Effector memory CD8-positive, alpha-beta T cell (primary cell): ENCODE results near the gene TAS2R19.
A peak's percentile ranks its signal among the peaks of the same experiment; 100 is the strongest.
"Not testable (repeated sequence)": the region's sequence is repeated elsewhere in the genome, so short reads cannot be mapped to it uniquely, and the experiment has no call there.

ENCODE experiments used
- ATAC-seq: fragments of 150-1000 bp; cut with Tn5 transposase; replicated peaks from 2 replicates; pipeline ENCODE4 v1.10.0; 2021; ENCODE audit warnings: mild to moderate bottlenecking, moderate library complexity
- DNase-seq, 3 experiments: peaks; one replicate each; pipeline ENCODE4 v3.0.0; 2021
- H3K27ac Mint-ChIP-seq, 2 donors: one replicate each; pipeline ENCODE4 v1.8.0; 2022; ENCODE audit warnings: mild to moderate bottlenecking in 2 of 2, mixed read lengths in 2 of 2, moderate library complexity in 2 of 2
- H3K27me3 Mint-ChIP-seq, 2 donors: one replicate each; pipeline ENCODE4 v1.8.0; 2022; ENCODE audit warnings: mixed read lengths in 2 of 2
- H3K36me3 Mint-ChIP-seq: one replicate; pipeline ENCODE4 v1.8.0; 2022; ENCODE audit warnings: mild to moderate bottlenecking, moderate library complexity, mixed read lengths; ENCODE audit not compliant: insufficient read depth
- H3K4me1 Mint-ChIP-seq, 2 donors: one replicate each; pipeline ENCODE4 v1.8.0; 2022; ENCODE audit warnings: low read depth in 2 of 2, mixed read lengths in 2 of 2
- H3K4me3 Mint-ChIP-seq, 2 donors: one replicate each; pipeline ENCODE4 v1.8.0; 2022; ENCODE audit warnings: mild to moderate bottlenecking in 2 of 2, mixed read lengths in 2 of 2, moderate library complexity in 2 of 2
- H3K9me3 Mint-ChIP-seq, 2 donors: one replicate each; pipeline ENCODE4 v1.8.0; 2022; ENCODE audit warnings: mixed read lengths in 2 of 2
- total RNA-seq, 9 experiments: gene quantifications; one replicate each; lab custom pipeline; 2026; lab: John Stamatoyannopoulos, UW

TAS2R19 gene
- 0.52 to 7.4 (median 1.1) reads per million in 9 experiments for total RNA-seq

DNA sequence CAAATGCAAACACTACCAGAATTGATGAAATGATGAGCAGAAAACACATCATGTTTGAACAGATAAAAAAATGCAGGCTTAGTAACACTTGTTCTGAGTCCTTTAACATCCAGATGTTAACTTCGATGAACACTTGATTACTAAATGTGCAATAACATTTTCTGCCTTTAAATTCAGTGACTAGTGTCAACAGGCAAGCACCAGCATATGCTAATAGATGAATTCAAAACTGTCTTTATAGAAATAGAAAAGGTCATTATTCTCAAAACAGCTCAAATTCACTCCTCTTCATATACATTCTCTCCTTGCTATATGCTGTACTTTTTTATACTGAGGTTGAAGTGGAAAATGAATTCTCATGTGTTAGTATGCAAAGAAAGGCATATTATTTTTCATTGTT lies at the start of gene TAS2R19:
Gene TAS2R19 (minus strand): TSS at position 101 of the 400 bp plus-strand sequence. CDS start 49 bp downstream, at position 52.
- peaks cover 0 to 8% of the 10 kb centered on the region in 2 donors for H3K4me1 Mint-ChIP-seq
- H3K27me3 Mint-ChIP-seq: no peaks in the 10 kb centered on the region
- no peaks in the 10 kb centered on the region for H3K9me3 Mint-ChIP-seq
- DNase-seq (no peak), ATAC-seq (no peak)
- H3K27ac Mint-ChIP-seq: no peak within 1 kb of the TSS
- H3K4me3 Mint-ChIP-seq: no peak within 1 kb of the TSS
- peaks cover 1% of the 10 kb centered on the region for H3K36me3 Mint-ChIP-seq

DNA sequence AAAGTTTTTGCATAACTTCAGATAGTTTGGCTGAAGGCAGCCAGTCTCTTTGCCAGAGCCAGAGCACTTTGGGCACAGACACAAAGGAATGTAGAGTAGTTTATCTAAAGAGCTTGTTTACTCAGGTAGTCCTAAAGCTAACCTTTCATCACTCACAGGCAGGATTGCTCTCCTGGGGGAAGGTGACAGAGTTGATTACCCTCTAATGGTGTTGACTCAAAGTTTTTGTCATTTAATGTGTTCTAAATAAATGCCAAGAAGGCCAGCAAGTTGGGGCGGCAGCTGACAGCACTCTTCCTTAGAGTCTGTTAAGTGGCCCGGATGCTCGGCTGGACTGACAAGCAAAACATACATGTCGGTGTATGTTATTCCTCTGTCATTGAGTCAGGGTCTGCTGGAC lies 49.0 kb upstream of the TAS2R19 start:
- Mint-ChIP-seq H3K4me1 (peaks cover 11 to 20% of the 10 kb centered on the region in 2 donors), H3K36me3 (no peaks in the 10 kb centered on the region), H3K4me3 (no peak overlapping the region), H3K9me3 (no peaks in the 10 kb centered on the region), H3K27me3 (no peaks in the 10 kb centered on the region), H3K27ac (no peak overlapping the region)
- ATAC-seq (no peak), DNase-seq (no peak)

- DNase-seq (no peak), ATAC-seq (no peak)
- peaks cover 11 to 16% of the 10 kb centered on the region in 2 donors for H3K4me1 Mint-ChIP-seq
- H3K27me3 Mint-ChIP-seq: no peaks in the 10 kb centered on the region
- no peak overlapping the region for H3K27ac Mint-ChIP-seq
- H3K4me3 Mint-ChIP-seq: no peak overlapping the region
- no peaks in the 10 kb centered on the region for H3K9me3 Mint-ChIP-seq
- H3K36me3 Mint-ChIP-seq: no peaks in the 10 kb centered on the region
Measured at GRCh38 chr12:11070999-11071398, 48.6 kb upstream of the TAS2R19 start.

DNA sequence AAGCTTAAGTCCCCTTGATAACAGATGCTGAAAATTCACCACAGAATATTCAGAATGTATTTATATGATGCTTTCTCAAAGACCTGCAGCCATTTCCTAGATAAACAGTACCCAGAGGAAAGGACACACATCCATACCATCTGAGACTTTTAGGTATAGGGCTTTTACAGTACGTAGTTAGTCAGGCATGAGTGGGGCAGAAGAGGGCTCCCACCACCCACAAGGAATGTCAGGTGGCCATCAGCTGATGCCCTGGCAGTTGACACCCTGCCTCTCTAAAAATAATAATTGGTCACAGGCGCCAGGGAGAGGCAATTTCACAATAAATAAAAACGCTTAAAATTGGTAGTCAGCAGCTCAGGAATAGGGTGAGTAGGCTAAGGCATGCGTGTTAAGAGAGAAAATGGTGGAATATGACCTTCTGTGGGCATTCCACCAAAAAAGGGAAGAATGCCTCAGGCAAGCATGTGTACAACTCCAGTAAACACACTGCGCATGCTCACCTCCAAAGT lies 47.5 kb upstream of the TAS2R19 start:
- DNase-seq (no peak), ATAC-seq (no peak)
- H3K27ac Mint-ChIP-seq: no peak overlapping the region
- no peaks in the 10 kb centered on the region for H3K27me3 Mint-ChIP-seq
- no peak overlapping the region for H3K4me3 Mint-ChIP-seq
- no peaks in the 10 kb centered on the region for H3K36me3 Mint-ChIP-seq
- H3K4me1 Mint-ChIP-seq: peaks cover 11 to 13% of the 10 kb centered on the region in 2 donors
- H3K9me3 Mint-ChIP-seq: no peaks in the 10 kb centered on the region

DNA sequence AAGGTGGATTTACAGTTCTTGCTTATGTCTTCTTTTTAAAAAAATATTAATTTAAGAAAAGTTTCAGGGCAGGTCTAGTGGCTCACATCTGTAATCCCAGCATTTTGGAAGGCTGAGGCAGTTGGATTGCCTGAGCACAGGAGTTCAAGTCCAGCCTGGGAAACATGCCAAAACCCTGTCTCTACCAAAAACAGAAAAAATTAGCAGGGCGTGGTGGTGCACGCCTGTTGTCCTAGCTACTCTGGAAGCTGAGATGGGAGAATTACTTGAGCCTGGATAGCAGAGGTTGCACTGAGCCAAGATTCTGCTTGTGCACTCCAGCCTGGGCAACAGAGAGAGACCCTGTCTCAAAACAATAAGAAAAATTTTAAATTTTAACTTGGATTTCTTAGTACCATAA lies 45.1 kb upstream of the TAS2R19 start:
- no peaks in the 10 kb centered on the region for H3K36me3 Mint-ChIP-seq
- H3K27me3 Mint-ChIP-seq: no peaks in the 10 kb centered on the region
- no peaks in the 10 kb centered on the region for H3K9me3 Mint-ChIP-seq
- H3K27ac Mint-ChIP-seq: no peak overlapping the region
- H3K4me3 Mint-ChIP-seq: no peak overlapping the region
- no peak for DNase-seq
- H3K4me1 Mint-ChIP-seq: peaks cover 11 to 15% of the 10 kb centered on the region in 2 donors
- ATAC-seq: no peak

GRCh38 chr12:11062194-11062593 lies 39.8 kb upstream of the TAS2R19 start, which contains the start of gene TAS2R46:
Gene TAS2R46 (minus strand): TSS chr12:11062294. CDS start chr12:11062294, 0 bp downstream.
- ATAC-seq, H3K9me3 Mint-ChIP-seq, DNase-seq, H3K27me3 Mint-ChIP-seq, H3K36me3 Mint-ChIP-seq, H3K4me3 Mint-ChIP-seq: not testable (repeated sequence)
- peaks cover 14 to 18% of the 10 kb centered on the region in 2 donors for H3K4me1 Mint-ChIP-seq
- H3K27ac Mint-ChIP-seq: peak within 1 kb of the TSS in 1 of 2 donors; percentile 27

GRCh38 chr12:11059784-11060183 lies 37.4 kb upstream of the TAS2R19 start:
- DNase-seq (no peak), ATAC-seq (no peak)
- Mint-ChIP-seq H3K27ac (no peak overlapping the region), H3K4me1 (peaks cover 14 to 18% of the 10 kb centered on the region in 2 donors), H3K9me3 (no peaks in the 10 kb centered on the region), H3K4me3 (no peak overlapping the region), H3K36me3 (no peaks in the 10 kb centered on the region), H3K27me3 (no peaks in the 10 kb centered on the region)

GRCh38 chr12:11059041-11059440 lies 36.6 kb upstream of the TAS2R19 start:
- ATAC-seq (no peak), DNase-seq (no peak)
- H3K4me3 Mint-ChIP-seq: no peak overlapping the region
- no peak overlapping the region for H3K27ac Mint-ChIP-seq
- peaks cover 11 to 14% of the 10 kb centered on the region in 2 donors for H3K4me1 Mint-ChIP-seq
- H3K9me3 Mint-ChIP-seq: no peaks in the 10 kb centered on the region
- H3K36me3 Mint-ChIP-seq: no peaks in the 10 kb centered on the region
- no peaks in the 10 kb centered on the region for H3K27me3 Mint-ChIP-seq

DNA sequence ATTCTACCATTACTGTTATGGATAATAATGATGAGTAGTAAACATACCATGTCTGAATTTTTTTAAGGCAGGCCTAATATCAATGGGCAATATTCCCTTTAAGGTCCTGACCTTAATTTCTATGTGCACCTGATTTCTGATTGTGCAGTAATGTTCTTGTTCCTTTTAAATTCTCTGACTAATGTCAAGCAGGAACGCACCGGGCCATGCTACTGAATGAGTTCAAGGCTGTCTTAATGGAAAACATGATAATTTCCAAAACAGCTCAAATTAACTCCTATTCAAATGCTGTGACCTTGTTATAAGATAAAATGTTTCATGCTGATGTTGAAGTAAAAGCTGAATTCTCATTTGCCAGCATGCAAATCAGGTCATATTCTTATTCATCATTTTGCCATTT lies 32.9 kb upstream of the TAS2R19 start:
- Mint-ChIP-seq H3K4me3 (no peak overlapping the region), H3K4me1 (peaks cover 4 to 5% of the 10 kb centered on the region in 2 donors), H3K27me3 (no peaks in the 10 kb centered on the region), H3K36me3 (no peaks in the 10 kb centered on the region), H3K27ac (no peak overlapping the region), H3K9me3 (peaks cover 0 to 6% of the 10 kb centered on the region in 2 donors)
- no peak for ATAC-seq
- no peak for DNase-seq

DNA sequence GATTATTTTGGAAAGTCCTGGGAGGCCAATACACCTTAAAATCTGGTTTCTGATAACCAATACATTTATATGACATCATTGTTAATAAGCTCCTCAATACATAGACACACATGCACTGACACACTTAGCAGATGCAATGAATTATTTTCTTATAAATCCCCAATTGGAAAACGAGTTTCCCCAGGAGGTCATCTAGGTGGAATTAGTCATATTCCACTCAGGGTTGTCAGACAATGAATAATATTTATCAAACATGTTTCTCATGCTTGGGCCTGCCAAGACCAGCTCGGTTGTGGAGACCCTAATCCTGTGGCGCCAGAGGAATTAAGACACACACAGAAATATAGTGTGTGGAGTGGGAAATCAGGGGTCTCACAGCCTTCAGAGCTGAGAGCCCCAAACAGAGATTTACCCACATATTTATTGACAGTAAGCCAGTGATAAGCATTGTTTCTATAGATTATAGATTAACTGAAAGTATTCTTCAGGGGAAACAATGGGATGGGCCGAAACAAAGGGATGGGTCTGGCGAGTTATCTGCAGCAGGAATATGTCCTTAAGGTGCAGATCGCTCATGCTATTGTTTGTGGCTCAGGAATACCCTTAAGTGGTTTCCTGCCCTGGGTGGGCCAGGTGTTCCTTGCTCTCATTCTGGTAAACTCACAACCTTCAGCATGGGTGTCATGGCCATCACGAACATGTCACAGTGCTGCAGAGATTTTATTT lies 27.5 kb upstream of the TAS2R19 start:
- ATAC-seq, H3K4me1 Mint-ChIP-seq, H3K27me3 Mint-ChIP-seq, H3K4me3 Mint-ChIP-seq, H3K27ac Mint-ChIP-seq, H3K9me3 Mint-ChIP-seq, DNase-seq: not testable (repeated sequence)
- peaks cover 12% of the 10 kb centered on the region for H3K36me3 Mint-ChIP-seq

- Mint-ChIP-seq H3K36me3 (peaks cover 13% of the 10 kb centered on the region), H3K4me1 (peaks cover 5 to 18% of the 10 kb centered on the region in 2 donors)
- not testable (repeated sequence) for H3K27me3 Mint-ChIP-seq, ATAC-seq, H3K4me3 Mint-ChIP-seq, DNase-seq, H3K27ac Mint-ChIP-seq, H3K9me3 Mint-ChIP-seq
Measured at GRCh38 chr12:11041366-11041765, 18.9 kb upstream of the TAS2R19 start.

- Mint-ChIP-seq H3K36me3 (peaks cover 11% of the 10 kb centered on the region), H3K4me3 (no peak overlapping the region), H3K4me1 (peaks cover 5 to 18% of the 10 kb centered on the region in 2 donors), H3K9me3 (no peaks in the 10 kb centered on the region), H3K27ac (no peak overlapping the region), H3K27me3 (no peaks in the 10 kb centered on the region)
- ATAC-seq: no peak
- no peak for DNase-seq
Measured at GRCh38 chr12:11040162-11040561, 17.7 kb upstream of the TAS2R19 start.

GRCh38 chr12:11039171-11039570 lies 16.8 kb upstream of the TAS2R19 start:
- Mint-ChIP-seq H3K9me3 (no peaks in the 10 kb centered on the region), H3K36me3 (peaks cover 8% of the 10 kb centered on the region), H3K27ac (no peak overlapping the region), H3K4me1 (peaks cover 5 to 17% of the 10 kb centered on the region in 2 donors), H3K4me3 (no peak overlapping the region), H3K27me3 (no peaks in the 10 kb centered on the region)
- DNase-seq (no peak), ATAC-seq (no peak)

GRCh38 chr12:11033959-11034358 lies 11.5 kb upstream of the TAS2R19 start:
- ATAC-seq: not testable (repeated sequence)

More at GRCh38 chr12:11033959-11034358, 11.5 kb upstream of the TAS2R19 start:
- H3K4me1 Mint-ChIP-seq, H3K36me3 Mint-ChIP-seq, H3K27ac Mint-ChIP-seq, H3K9me3 Mint-ChIP-seq, DNase-seq, H3K4me3 Mint-ChIP-seq, H3K27me3 Mint-ChIP-seq: not testable (repeated sequence)
